ENCODE data around the gene GRM1. TPM values are rescaled to one million over a fixed set of nuclear protein-coding genes. Genes with fewer than 3 reads are reported as not detected.
A peak's percentile ranks its signal among the peaks of the same experiment; 100 is the strongest.

The GRM1 gene
- total and polyA plus RNA-seq, 9 of the 15 experiments (the other 6 are each of a cell fraction or from before 2014, with no cell fraction given), result not detected

DNA sequence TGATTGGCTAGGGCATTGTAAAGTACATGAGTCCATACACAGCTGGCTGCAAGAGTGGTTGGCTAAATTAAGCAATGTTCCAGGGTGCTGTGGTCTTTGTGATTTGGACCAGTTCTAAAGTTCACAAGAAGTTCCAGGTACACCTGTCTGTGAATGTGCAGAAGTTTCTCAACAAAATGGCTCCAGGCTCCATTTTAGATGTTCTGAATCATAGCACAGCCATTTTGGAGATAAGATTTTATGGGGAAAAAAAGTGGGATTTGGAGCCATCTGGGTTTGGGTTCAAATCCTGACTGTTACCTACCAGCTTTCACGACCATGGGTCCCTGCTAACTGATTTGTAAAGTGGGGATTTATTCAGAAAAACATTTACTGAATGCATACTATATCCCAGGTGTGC is 82.1 kb downstream of the GRM1 start:
- Histone ChIP-seq H3K9ac (ENCODE audit: insufficient read depth in 1 of 2, low read depth in 2 of 2, low read length in 2 of 2) (no peak overlapping the region), H3K4me2 (ENCODE audit: insufficient read depth, low read length) (no peak overlapping the region), H3K27ac (ENCODE audit: extremely low read depth, low read depth, low read length) (no peak overlapping the region), H3K27me3 (ENCODE audit: control insufficient read depth in 2 of 2, insufficient read depth in 2 of 2, low read length in 2 of 2) (no peaks in the 10 kb centered on the region), H2AFZ (ENCODE audit: low read depth, low read length) (no peak overlapping the region), H4K20me1 (replicated peaks; ENCODE audit: control insufficient read depth, insufficient read depth, low read length) (no peaks in the 10 kb centered on the region), H3K4me1 (replicated peaks in 1 of 2; ENCODE audit: control insufficient read depth in 2 of 2, insufficient read depth in 2 of 2, low read length in 2 of 2) (no peaks in the 10 kb centered on the region), H3K9me1 (ENCODE audit: control insufficient read depth, insufficient read depth, low read length) (no peaks in the 10 kb centered on the region), H3K4me3 (no peak overlapping the region), H3K36me3 (ENCODE audit: control insufficient read depth, insufficient read depth, low read length) (no peaks in the 10 kb centered on the region), H3K9me3 (replicated peaks; ENCODE audit: control insufficient read depth, insufficient read depth, low read depth, low read length) (no peaks in the 10 kb centered on the region), H3K79me2 (ENCODE audit: control insufficient read depth, insufficient read depth, low read length) (no peaks in the 10 kb centered on the region)
- 7% methylated on average over 1 of the region's 1 CpG for WGBS (ENCODE audit: insufficient coverage, low coverage, missing lambda C conversion rate)
- TF ChIP-seq KLF16 (IDR thresholded peaks at IDR 0.05) (no peak), YY1 (IDR thresholded peaks at IDR 0.05; ENCODE audit: borderline replicate concordance in 1 of 3, control insufficient read depth in 1 of 3, extremely low read depth in 1 of 3, insufficient read depth in 3 of 3, insufficient read length in 1 of 3, insufficient replicate concordance in 2 of 3, low read depth in 1 of 3, low read length in 2 of 3) (peak in 1 of 3 experiments; percentile 23), ZNF217 (CRISPR knock-in tag; IDR thresholded peaks at IDR 0.05) (no peak), GTF2F1 (IDR thresholded peaks at IDR 0.05; ENCODE audit: low read depth, low read length) (no peak), NCOA6 (IDR thresholded peaks at IDR 0.05) (no peak), MAFF (IDR thresholded peaks at IDR 0.05; ENCODE audit: low read length) (no peak)
- TF ChIP-seq, protein P1, sequence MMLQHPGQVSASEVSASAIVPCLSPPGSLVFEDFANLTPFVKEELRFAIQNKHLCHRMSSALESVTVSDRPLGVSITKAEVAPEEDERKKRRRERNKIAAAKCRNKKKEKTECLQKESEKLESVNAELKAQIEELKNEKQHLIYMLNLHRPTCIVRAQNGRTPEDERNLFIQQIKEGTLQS (IDR thresholded peaks at IDR 0.05), result no peak
- TF ChIP-seq, protein P1 (CRISPR knock-in tag; conservative IDR thresholded peaks at IDR 0.05), result no peak
- TF ChIP-seq, protein P2, sequence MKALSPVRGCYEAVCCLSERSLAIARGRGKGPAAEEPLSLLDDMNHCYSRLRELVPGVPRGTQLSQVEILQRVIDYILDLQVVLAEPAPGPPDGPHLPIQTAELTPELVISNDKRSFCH (CRISPR knock-in tag; IDR thresholded peaks at IDR 0.05), result no peak
- TF ChIP-seq, protein P2 (tag; IDR thresholded peaks at IDR 0.05), result no peak
- TF ChIP-seq, protein P3, sequence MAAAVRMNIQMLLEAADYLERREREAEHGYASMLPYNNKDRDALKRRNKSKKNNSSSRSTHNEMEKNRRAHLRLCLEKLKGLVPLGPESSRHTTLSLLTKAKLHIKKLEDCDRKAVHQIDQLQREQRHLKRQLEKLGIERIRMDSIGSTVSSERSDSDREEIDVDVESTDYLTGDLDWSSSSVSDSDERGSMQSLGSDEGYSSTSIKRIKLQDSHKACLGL (CRISPR knock-in tag; IDR thresholded peaks at IDR 0.05; ENCODE audit: borderline replicate concordance, poor library complexity, severe bottlenecking), result no peak
- no TSS peak for BruUV-seq (replicated peaks)
- intact Hi-C loops (cut with micrococcal nuclease) (no loop called here), in situ Hi-C loops (cut with MboI) (no loop called here)
- FAIRE-seq, result no peak
- no peak for DNase-seq (ENCODE audit: extremely low read depth in 1 of 4, low spot score in 3 of 4)
- ChIA-PET CTCF (ENCODE audit: low intra/inter-chr PET ratio) (no interaction called here), POLR2A (no interaction called here)
- no peak for ATAC-seq
